ENCODE measurements around the gene PSG7.
"Not testable (repeated sequence)": the region's sequence is repeated elsewhere in the genome, so short reads cannot be mapped to it uniquely, and the experiment has no call there.

The PSG7 gene

GRCh38 chr19:42937107-42937506 lies at the start of gene PSG7:
Gene PSG7, minus strand, starts transcription at chr19:42937207. Its CDS starts 131 bp downstream, at chr19:42937076.
- DNase-seq, result not testable (repeated sequence)

DNA sequence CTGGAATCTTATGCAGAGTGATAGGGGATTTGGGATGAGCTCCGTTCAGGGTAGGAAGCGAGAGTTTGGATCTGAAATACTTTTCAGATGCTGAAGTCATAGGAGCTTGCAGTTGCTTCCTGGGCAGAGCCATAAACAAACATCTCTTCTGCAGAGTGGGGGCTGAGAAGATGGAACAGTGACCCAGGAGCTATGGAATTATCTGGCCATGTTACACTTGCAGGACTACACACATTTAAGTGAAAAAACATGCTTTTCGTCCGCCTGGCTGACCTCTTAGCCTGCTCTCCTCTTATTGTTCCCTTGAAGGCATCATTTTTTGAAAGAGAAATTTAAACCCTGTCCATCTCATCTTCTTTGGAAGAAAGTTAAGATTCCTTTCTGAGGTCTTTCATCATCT lies 48.6 kb upstream of the PSG7 start:
- DNase-seq, result no peak

DNA sequence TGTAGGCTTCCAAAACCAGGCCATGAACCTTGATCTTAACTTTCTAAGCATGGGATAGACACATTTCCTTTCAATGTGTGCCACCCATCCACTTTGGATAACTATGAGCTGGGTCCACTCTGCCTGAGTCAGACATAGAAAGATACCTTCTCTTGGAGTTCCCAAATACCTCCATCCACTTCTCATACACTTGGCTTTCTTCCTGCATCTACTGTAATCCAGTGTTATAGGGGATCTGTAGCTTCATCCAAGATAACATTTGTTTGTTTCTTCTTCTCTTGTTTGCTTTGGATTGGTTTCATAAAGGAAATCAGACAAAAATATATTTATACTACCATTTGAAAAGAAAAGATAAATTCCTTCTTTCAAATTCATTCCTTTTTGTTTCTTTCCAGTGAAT lies 45.1 kb upstream of the PSG7 start:
- not testable (repeated sequence) for DNase-seq

DNA sequence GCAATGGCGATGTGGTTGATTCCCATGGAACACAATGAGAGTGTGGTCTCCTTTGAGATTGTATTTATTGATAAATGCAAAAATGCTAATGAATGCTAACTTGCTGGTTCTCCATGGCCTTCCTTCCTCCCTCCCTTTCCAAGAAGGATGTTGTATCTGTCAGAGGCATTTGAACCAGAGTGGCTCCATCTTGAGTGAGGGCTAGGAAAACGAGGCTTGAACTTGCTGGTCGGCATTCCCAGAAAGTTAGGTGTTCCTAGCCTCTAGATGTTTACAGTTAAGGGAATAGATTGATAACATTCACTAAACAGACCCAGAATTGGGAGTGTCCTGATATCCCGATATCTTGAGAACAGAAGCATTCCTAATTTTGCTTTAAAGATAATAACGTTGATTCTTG lies 34.4 kb upstream of the PSG7 start:
- not testable (repeated sequence) for DNase-seq

GRCh38 chr19:42965176-42965575 lies 28.2 kb upstream of the PSG7 start:
- DNase-seq, result no peak

GRCh38 chr19:42961119-42961518 lies 24.1 kb upstream of the PSG7 start:
- no peak for DNase-seq

- DNase-seq, result not testable (repeated sequence)
Observed at GRCh38 chr19:42952126-42952525, 15.1 kb upstream of the PSG7 start.

DNA sequence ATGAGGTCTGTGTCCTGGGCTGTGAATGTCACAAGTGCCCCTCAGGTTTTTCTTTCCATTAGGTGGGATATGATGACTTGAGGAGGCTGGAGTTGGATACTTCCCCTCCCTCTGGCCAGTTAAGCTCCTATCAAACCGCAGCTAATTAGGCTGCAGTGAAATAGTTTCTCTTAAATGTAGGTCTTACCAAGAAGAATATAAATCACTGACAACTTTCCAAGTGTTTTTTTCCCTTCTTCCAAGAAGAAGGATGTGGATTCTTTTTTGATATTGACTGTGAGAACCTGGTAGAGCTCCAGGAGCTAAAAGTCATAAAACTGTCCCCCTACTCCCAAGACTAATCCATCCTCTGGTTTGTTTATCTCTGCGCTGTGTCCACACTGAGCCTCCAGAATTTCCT lies 14.5 kb upstream of the PSG7 start:
- DNase-seq, result not testable (repeated sequence)

GRCh38 chr19:42942187-42942789 lies 5.3 kb upstream of the PSG7 start:
- no peak for DNase-seq

DNA sequence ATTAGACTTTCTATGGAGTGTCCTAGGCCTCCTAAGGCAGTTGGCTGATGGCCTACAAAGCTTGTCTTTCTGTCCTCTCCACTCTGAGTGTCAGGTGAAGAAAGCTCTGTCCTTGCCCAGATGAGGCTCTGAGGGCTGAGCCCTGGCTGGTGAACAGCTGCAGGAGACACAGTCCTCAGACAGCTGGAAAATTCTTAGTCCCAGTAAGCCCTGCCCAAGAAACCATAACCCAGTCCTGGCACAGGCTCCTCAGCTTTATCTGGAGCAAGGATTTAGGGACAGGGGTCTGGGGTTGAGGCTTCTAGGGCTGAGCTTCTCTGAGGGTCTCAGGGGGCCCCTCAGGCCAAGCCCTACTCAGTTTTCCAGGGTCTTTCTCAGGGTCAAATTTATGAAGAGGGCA lies 2.3 kb downstream of the PSG7 start:
- not testable (repeated sequence) for DNase-seq

DNA sequence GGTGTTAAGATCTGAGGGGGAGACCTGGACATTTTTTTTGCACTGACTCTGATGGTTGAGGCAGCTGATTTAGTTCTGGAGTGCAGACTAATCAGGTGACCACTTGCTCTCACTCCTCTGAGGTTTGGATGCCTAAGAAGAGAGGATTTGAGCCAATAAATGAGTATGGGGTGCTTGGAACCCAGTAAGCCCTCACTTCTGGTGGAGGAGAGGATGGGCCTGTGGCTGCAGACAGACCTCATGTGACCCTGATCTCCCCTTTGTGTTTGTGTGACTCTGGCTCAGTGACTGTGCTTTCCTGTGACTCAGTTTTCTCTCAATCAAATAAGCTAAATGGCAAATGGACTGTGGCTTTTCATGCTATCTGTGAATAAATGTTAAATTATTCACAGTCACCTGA lies 2.8 kb downstream of the PSG7 start:
- not testable (repeated sequence) for DNase-seq

DNA sequence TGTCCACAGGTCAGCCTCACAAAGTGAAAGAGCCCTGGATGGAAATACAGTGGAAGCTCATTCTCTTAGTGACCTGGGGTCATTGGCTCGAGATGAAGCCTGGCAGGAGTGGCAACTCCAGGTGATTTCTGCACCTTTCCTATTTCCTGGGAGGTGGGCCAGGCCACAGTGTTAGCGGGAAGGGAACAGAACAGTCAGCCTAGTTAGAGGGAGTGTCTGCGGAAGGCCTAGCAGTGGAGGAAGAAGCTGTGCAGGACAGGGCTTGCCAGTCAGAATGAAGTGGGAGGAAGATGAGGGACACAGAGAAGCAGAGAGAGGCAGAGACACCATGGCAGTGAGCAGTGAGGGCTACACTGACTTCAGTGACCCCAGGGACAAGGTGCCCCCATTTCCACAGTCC lies 3.6 kb downstream of the PSG7 start:
- not testable (repeated sequence) for DNase-seq

DNA sequence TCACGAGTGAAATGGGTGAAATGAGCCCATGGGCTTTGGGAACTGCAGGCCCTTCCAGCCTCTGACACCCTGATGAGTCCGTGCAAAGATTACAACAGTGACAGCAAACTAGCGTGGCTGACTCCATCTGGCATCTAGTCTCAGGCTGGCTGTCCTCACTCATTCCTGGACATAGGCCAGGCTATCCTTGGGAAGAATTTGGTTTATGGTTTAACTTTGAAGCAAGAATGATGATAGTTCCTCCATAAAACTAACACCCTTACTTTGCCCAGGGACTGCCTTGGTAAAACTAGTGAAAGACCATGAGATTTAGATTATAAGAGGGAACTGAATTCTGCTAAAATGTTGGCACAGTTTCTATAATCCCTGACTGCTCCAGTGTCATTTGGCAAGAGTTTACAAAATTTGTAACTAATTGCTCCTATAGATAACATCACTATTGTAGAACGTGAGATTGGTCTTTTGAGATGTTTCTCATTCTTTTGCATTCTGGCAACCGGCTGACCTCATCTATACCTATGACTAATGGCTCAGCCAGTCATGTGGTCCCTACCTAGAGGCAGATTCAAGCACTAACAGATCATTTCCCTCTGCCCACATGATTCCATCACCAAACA lies 4.4 kb downstream of the PSG7 start:
- DNase-seq, result not testable (repeated sequence)

GRCh38 chr19:42930214-42930613 lies 6.8 kb downstream of the PSG7 start:
- DNase-seq, result not testable (repeated sequence)

DNA sequence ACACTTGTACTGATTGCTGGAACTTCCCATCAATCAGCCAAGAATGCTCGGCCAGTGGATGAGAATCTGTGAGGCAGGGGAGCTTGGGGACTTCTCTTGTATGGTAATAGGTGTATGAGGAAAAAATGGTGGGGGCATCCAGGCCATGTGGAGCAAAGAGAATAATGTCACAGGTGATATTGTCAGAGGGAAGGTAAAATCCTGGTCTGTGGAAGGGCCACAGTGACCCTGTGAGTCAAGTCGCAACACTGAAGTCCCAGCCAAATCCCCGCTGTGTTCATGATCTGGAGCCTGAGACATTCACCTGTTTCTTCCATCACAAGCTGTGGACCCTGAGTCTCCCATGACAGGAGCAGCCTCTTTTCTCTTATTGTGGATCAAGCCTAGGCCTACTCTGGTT lies 8.1 kb downstream of the PSG7 start:
- no peak for DNase-seq

- DNase-seq, result no peak
Observed at GRCh38 chr19:42926781-42927180, 10.2 kb downstream of the PSG7 start.

GRCh38 chr19:42923106-42923505 lies 13.9 kb downstream of the PSG7 start:
- peak; percentile 7 for DNase-seq

DNA sequence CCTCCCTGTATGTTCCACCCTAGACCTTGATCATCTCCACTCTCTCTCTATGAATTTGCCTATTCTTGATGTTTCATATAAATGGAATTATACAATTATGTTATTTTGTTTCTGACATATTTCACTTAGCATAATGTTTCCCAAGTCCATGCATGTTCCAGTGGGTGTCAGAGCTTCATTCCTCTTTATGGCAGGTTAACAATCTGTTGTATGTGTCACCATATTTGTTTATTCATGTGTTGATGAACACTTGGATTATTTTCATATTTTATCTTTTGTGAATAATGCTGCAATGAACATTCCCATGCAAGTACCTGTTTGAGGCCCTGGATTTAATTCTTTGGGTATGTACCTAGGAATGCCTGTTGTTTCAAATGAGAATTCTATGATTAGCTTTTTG lies 16.0 kb downstream of the PSG7 start:
- DNase-seq, result not testable (repeated sequence)

- no peak for DNase-seq
Observed at GRCh38 chr19:42919757-42920079, 17.3 kb downstream of the PSG7 start.

DNA sequence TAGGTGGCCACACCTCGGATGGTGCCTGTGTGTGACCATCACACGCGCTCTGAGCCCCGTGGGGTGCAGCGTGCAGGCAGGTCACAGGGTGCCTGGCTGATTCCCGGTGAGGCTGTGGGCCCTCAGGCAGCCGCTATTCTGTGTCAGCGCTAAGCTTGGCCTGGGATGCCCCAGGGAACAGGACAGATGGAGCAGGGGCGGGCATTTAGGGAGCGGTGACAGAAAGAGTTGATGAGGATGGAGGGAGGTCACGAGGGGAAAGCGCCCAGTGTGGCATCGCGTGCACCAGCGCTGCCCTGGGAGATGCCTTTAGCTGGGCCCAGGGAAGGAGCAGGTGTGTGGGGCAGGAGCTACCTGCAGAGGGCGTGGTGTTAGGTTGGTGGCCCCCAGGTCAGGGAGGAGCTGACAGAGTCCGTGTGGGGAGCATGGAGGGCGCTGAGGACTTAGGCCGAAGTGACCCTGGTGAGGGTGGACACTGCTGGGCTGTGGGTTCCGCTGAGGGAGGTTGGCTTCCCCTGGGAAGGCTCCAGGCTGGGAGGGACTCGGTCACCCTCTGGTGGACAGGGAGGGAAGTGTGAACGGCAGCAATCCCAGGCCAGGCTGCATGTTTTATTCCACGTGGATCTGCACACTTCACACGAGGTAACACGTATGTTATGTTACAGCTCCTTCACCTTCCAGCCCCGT lies 17.8 kb downstream of the PSG7 start:
- DNase-seq, result not testable (repeated sequence)

DNA sequence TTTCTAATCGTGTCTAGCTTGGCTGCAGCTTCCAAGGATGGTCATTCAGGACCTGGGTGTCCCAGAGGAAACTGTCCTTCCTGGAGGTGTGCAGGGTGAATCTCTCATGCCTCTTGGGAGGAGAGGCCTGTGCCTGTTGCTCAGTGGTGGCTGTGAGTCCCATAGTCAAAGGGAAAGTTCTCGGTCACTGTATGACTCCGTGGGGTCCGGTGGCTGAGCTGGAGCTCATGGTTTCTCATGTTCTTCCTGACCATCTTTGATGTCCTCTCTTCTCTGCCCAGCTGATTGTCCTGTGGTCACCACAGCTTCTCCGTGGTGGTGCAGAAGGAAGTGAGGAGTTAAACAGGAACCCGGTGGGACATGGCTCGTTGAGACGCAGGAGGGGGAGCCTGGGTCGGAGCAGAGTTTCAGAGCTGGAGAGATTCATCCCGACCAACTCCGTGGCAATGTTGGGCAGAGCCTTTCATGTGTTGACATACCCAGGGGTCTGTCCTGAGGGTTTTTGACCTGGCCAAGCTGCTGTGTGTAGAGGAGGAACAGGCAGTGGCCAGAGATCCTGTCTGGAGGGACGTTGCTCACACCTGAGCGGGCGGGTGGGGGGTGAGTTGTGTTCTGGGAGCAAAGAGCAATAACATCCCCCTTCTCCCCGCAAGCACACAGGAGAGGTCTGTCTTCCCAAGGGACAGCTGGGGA lies 18.5 kb downstream of the PSG7 start:
- DNase-seq, result not testable (repeated sequence)

DNA sequence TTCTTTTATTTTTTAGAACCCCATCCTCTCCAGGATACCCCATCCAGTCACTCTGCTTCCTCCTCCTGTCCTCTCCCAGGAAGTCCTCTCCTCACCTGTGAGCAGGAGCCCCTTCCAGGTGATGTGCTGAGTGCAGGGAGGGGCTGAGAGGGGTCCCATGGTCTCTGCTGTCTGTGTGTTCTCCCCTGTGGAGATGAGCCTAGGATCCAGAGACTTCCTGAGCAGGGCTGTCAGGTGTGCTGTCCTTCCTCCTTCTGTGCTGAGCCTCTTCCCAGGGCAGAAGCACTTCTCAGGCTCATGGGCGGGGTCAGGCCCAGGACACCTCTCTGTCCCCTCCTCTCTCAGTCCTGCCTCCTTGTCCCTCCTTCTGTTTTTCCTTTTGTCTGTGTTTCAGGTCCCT lies 19.4 kb downstream of the PSG7 start, which contains the start of gene PSG6:
TSS of gene PSG6 (minus strand) at position 261 of the 400 bp plus-strand sequence. CDS start at position 159, 102 bp downstream.
- not testable (repeated sequence) for DNase-seq

DNA sequence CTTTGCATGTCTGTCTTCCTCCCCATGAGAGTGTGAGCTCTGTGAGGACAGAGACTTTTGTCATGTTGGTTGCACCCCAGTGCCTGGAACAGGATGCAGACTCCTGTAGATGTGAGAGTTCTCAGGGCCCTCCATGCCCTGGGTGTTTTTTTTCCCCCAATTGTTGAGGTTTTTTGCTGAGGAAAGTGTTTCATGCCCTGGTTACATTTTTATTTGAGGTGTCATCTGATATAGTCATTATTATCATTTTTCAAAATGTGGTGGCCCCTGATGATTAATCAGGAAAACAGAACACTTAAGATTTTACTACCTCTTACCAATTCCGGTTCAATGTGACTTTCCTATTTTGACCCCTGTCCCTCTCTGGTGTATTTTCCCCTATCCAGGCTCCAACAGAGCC lies 20.1 kb downstream of the PSG7 start:
- DNase-seq, result not testable (repeated sequence)

DNA sequence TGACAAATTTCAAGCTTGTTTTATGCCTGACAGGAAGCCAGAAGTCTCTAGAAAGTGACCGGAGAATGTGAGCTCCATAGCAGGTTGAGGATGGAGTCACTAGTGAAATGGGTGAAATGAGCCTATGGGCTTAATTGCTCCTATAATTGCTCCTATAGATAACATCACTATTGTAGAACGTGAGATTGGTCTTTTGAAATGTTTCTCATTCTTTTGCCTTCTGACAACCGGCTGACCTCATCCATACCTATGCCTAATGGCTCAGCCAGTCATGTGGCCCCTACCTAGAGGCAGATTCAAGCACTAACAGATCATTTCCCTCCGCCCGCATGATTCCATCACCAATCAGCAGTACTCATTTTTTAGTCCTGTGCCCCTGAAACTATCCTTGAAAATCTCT lies 23.5 kb downstream of the PSG7 start:
- not testable (repeated sequence) for DNase-seq

Data from NCI-H1092 treated with DMSO at 0.1 percent for 48 hours (cell line).